ENCODE results near the gene CASP8. TPM values are rescaled to one million over a fixed set of nuclear protein-coding genes. Genes with fewer than 3 reads are reported as not detected.

Gene CASP8
- total and polyA plus RNA-seq, 7 experiments from 2014 or later, result 38.9 to 159 (median 93.2) TPM

DNA sequence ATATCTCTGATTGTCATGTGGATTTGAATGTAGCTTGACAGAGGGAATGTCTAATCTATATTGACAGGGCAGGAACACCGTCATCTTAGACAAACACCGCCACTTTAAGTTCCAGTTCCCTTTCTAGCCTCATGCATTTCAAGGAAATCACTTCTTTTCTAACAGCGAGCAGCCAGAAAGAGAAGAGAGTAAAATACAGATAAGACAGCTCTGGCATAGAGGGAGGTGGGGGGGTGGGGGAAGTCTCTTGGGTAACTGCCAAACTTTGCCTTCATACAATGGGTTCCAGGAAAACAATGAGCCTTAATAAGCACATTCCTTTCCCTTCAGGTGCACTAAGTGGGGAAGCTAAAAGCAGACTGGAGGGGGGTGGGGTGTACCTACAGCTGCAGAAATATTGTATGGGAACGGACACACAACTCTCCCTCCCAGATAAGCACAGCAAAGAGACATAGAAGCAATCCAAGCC is 40.2 kb upstream of the CASP8 start:
- DNase-seq (no peak), ATAC-seq (no peak)
- H3K27me3 Mint-ChIP-seq, result no peaks in the 10 kb centered on the region
- Histone ChIP-seq H3K9me3 (ENCODE audit: control insufficient read depth in 2 of 3, low read length in 3 of 3) (no peaks in the 10 kb centered on the region), H3K27ac (ENCODE audit: low read depth, low read length) (peak overlapping the region; percentile 62), H3K4me1 (ENCODE audit: control insufficient read depth in 2 of 2, insufficient read depth in 2 of 2, low read length in 2 of 2) (peaks cover 0 to 44% of the 10 kb centered on the region in 2 donors), H3K36me3 (ENCODE audit: control insufficient read depth in 2 of 3, insufficient read depth in 3 of 3, low read length in 3 of 3) (peaks cover 0 to 35% (median 9%) of the 10 kb centered on the region in 3 experiments), H3K4me3 (ENCODE audit: low read length) (no peak overlapping the region), H3K27me3 (ENCODE audit: control insufficient read depth in 2 of 2, insufficient read depth in 2 of 2, low read length in 2 of 2) (no peaks in the 10 kb centered on the region)
- H3K4me1 Mint-ChIP-seq, result peaks cover 28 to 78% (median 71%) of the 10 kb centered on the region in 7 donors
- CTCF ChIA-PET, result interaction anchor here (1.4 to 2.4 kb wide), 4 partner anchors 10 to 37 kb away, joined by 6 to 13 read pairs (median 6); partner anchors contain the start of gene CASP10
- peaks cover 4 to 42% (median 32%) of the 10 kb centered on the region in 5 donors for H3K36me3 Mint-ChIP-seq
- H3K27ac Mint-ChIP-seq, result peak overlapping the region; percentile 61 to 97 (median 90)
- H3K4me3 Mint-ChIP-seq, result peak overlapping the region; percentile 6 to 77 (median 42)
- intact Hi-C loops (cut with micrococcal nuclease), result loop anchor here in 1 of 2 donors (1.0 kb wide), 1 partner anchor 8 kb away; no protein-coding TSS in a partner anchor
- H3K9me3 Mint-ChIP-seq, result peaks cover 0 to 2% (median 0%) of the 10 kb centered on the region in 11 donors
- POLR2A ChIA-PET, result interaction anchor here (0.6 to 2.7 kb wide), 6 partner anchors 12 to 37 kb away, joined by 3 to 13 read pairs (median 4); partner anchors contain the start of gene CASP10

DNA sequence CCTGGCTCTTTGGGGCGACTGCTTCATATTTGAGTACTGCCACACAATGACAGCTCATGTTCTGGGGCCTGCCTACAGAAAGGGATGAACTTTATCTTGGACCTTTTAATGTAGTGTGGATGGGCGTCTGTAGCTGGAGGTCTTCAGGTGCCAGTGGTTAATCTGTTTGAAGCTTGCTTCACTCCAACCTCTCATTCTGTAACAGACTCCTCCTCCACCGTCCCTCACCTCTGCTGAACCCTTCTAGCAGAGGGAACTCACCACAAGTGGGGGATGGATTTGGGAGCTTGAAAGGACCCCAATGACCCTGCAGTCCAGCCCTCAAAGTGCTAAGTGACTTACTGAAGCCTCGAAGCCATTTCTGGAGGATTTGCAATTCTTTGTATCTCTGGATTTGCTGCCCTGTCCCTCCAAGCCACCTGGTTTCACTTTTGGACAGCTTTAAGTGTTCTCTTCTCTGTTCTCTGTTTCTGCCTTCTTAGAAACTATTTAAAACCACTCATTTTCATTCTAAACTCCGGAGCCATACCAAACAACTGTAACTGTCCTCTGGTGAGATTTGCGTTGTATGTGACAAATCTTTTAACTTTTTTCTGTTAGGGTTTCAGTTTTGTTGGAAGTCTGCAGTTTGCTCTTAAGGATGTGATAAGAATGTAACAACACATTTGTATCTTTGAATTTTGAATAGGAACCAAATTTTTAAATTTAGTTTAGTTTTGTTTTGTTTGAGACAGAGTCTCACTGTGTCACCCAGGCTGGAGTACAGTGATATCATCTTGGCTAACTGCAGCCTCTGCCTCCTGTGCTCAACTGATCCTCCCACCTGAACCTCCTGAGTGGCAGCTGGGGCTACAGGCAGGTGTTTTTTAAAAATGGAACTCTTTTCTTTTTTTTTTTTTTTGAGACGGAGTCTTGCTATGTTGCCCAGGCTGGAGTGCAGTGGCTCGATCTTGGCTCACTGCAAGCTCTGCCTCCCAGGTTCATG is 37.0 kb upstream of the CASP8 start:
- H3K27ac ChIP-seq (ENCODE audit: low read depth, low read length), result peak overlapping the region; percentile 58
- POLR2A ChIA-PET, result interaction anchor here (0.6 to 0.9 kb wide), 4 partner anchors 9 to 260 kb away, joined by 3 to 5 read pairs (median 3); partner anchors contain the start of gene ORC2

DNA sequence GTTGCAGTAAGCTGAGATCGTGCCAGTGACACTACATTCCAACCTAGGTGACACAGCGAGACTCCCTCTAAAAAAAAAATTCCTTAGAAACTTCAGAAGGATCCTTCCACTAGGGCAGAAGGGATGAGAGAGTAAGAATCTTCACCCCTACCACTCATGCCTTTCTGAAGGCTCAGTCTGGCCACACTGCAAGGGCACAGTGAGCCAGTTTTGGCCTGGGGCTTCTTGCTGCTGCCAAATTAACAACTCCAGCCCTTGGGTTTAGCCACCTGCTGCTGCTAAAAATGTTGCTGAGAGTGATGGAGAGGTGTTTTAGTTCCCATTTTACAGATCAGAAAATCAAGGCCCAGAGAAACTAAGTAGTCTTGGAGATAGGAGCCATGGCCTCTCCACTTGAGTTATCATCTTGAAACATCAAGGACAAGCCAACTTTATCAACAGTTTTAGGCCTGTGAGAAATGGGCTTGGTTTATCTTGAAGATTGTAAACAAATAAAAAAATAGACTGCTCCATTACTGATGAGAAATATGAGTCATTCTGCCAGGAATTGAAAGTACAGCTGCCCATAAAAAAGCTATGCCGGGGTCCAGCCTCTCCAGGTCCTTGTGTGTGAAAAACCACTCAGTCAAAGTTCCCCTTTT is 31.9 kb upstream of the CASP8 start:
- no peak overlapping the region for H3K4me3 ChIP-seq (ENCODE audit: low read length)
- ATAC-seq (no peak), DNase-seq (no peak)
- no peaks in the 10 kb centered on the region for H3K27me3 ChIP-seq (ENCODE audit: control insufficient read depth in 2 of 2, insufficient read depth in 2 of 2, low read length in 2 of 2)
- H3K27me3 Mint-ChIP-seq, result no peaks in the 10 kb centered on the region
- H3K36me3 Mint-ChIP-seq, result peaks cover 0 to 8% (median 0%) of the 10 kb centered on the region in 5 donors
- ChIA-PET POLR2A (interaction anchor here (1.1 to 3.8 kb wide), 3 partner anchors 45 to 112 kb away, joined by 4 to 22 read pairs (median 4); partner anchors contain the start of genes CASP10 and CFLAR), CTCF (interaction anchor here (2.2 kb wide), 1 partner anchor 45 kb away, joined by 16 read pairs; the partner anchor contains the start of gene CASP10)
- peak overlapping the region; percentile 15 for H3K27ac ChIP-seq (ENCODE audit: low read depth, low read length)
- intact Hi-C loops (cut with micrococcal nuclease), result no loop called here
- H3K9me3 ChIP-seq (ENCODE audit: control insufficient read depth in 2 of 3, low read length in 3 of 3), result no peaks in the 10 kb centered on the region
- peaks cover 0 to 4% (median 0%) of the 10 kb centered on the region in 11 donors for H3K9me3 Mint-ChIP-seq
- H3K4me3 Mint-ChIP-seq, result peak overlapping the region in 7 of 10 donors; percentile 25 to 75 (median 70)
- H3K4me1 ChIP-seq (ENCODE audit: control insufficient read depth in 2 of 2, insufficient read depth in 2 of 2, low read length in 2 of 2), result peaks cover 13 to 29% of the 10 kb centered on the region in 2 donors
- H3K36me3 ChIP-seq (ENCODE audit: control insufficient read depth in 2 of 3, insufficient read depth in 3 of 3, low read length in 3 of 3), result no peaks in the 10 kb centered on the region
- H3K4me1 Mint-ChIP-seq, result peaks cover 15 to 80% (median 66%) of the 10 kb centered on the region in 7 donors
- H3K27ac Mint-ChIP-seq, result peak overlapping the region; percentile 81 to 96 (median 90)

More for the DNA sequence above, 37.0 kb upstream of the CASP8 start:
- intact Hi-C loops (cut with micrococcal nuclease), result no loop called here
- Mint-ChIP-seq H3K4me3 (peak overlapping the region in 9 of 10 donors; percentile 2 to 81 (median 56)), H3K27me3 (no peaks in the 10 kb centered on the region), H3K36me3 (peaks cover 0 to 30% (median 9%) of the 10 kb centered on the region in 5 donors), H3K4me1 (peaks cover 22 to 83% (median 76%) of the 10 kb centered on the region in 7 donors), H3K9me3 (peaks cover 0 to 2% (median 0%) of the 10 kb centered on the region in 11 donors), H3K27ac (peak overlapping the region; percentile 71 to 97 (median 88))
- ATAC-seq (peak; percentile 24), DNase-seq (no peak)
- H3K9me3 ChIP-seq (ENCODE audit: control insufficient read depth in 2 of 3, low read length in 3 of 3), result no peaks in the 10 kb centered on the region
- H3K4me1 ChIP-seq (ENCODE audit: control insufficient read depth in 2 of 2, insufficient read depth in 2 of 2, low read length in 2 of 2), result peaks cover 0 to 37% of the 10 kb centered on the region in 2 donors
- no peak overlapping the region for H3K4me3 ChIP-seq (ENCODE audit: low read length)
- peaks cover 0 to 13% (median 0%) of the 10 kb centered on the region in 3 experiments for H3K36me3 ChIP-seq (ENCODE audit: control insufficient read depth in 2 of 3, insufficient read depth in 3 of 3, low read length in 3 of 3)
- H3K27me3 ChIP-seq (ENCODE audit: control insufficient read depth in 2 of 2, insufficient read depth in 2 of 2, low read length in 2 of 2), result no peaks in the 10 kb centered on the region
- CTCF ChIA-PET, result interaction anchor here (1.4 to 3.1 kb wide), 3 partner anchors 9 to 41 kb away, joined by 3 to 15 read pairs (median 10); partner anchors contain the start of gene CASP10

DNA sequence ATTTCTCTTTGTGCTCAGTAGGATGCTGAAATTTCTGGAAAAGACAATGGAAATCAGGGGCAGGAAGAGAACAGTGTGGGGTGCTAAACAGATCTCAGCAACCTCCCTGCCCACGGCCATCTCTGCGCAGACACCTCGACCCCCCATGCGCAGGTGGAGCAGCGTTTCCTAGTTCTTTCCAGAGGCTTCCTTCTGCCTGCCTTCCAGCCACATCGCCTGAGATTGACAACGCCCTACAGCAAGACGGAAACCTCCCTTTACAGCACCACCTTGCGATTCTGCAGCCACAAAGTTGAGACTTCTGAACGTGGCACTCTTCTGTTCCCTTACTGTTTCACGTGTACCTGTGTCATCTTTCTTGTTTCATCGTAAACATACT is 31.4 kb upstream of the CASP8 start:
- Mint-ChIP-seq H3K27ac (peak overlapping the region; percentile 81 to 96 (median 90)), H3K4me1 (peaks cover 12 to 78% (median 63%) of the 10 kb centered on the region in 7 donors), H3K36me3 (peaks cover 0 to 9% (median 0%) of the 10 kb centered on the region in 5 donors), H3K4me3 (peak overlapping the region; percentile 25 to 75 (median 70)), H3K9me3 (peaks cover 0 to 4% (median 0%) of the 10 kb centered on the region in 11 donors), H3K27me3 (no peaks in the 10 kb centered on the region)
- Histone ChIP-seq H3K27me3 (ENCODE audit: control insufficient read depth in 2 of 2, insufficient read depth in 2 of 2, low read length in 2 of 2) (no peaks in the 10 kb centered on the region), H3K36me3 (ENCODE audit: control insufficient read depth in 2 of 3, insufficient read depth in 3 of 3, low read length in 3 of 3) (no peaks in the 10 kb centered on the region), H3K4me1 (ENCODE audit: control insufficient read depth in 2 of 2, insufficient read depth in 2 of 2, low read length in 2 of 2) (peaks cover 13 to 24% of the 10 kb centered on the region in 2 donors), H3K9me3 (ENCODE audit: control insufficient read depth in 2 of 3, low read length in 3 of 3) (no peaks in the 10 kb centered on the region), H3K27ac (ENCODE audit: low read depth, low read length) (peak overlapping the region; percentile 15), H3K4me3 (ENCODE audit: low read length) (no peak overlapping the region)
- ChIA-PET CTCF (interaction anchor here (1.8 to 2.2 kb wide), 2 partner anchors 8 to 46 kb away, joined by 6 to 16 read pairs; partner anchors contain the start of gene CASP10), POLR2A (interaction anchor here (1.0 to 3.8 kb wide), 5 partner anchors 33 to 113 kb away, joined by 3 to 22 read pairs (median 4); partner anchors contain the start of genes CASP10 and CFLAR)
- DNase-seq (peak in 1 of 9 donors; percentile 11), ATAC-seq (no peak)
- intact Hi-C loops (cut with micrococcal nuclease), result no loop called here

DNA sequence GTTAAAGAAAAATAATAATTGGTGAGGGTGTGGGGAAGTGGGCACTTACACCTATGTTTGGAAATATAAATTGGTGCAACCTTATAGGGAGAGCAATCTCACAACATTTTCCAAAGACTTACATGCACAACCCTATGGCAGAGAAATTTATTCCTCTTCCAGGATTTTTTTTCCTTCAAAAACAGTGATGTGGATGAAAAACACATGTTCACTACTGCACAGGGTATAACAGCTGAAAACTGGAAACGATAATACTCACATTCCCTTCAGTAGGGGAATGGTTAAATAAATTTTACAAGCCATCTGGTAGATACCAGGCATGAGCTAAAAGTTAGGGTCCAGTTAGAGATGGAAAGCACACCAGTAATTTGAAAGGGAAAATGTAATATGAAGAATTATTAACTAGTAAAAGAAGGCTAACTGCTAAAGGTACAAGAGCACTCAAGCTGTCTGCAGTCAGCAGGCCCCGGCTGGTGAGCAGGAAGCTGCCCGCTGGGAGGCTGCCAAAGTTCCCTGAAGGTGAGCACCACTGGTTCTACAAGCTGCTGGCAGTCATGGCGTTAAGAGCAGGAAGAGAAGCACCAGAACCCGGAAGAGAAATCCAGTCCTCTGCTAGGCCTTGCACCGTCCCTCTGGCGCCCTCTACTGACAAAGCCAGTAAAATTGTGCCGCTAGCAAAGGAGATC is 28.4 kb upstream of the CASP8 start:
- peak; percentile 79 for ATAC-seq

More for the DNA sequence above, 28.4 kb upstream of the CASP8 start:
- POLR2A ChIA-PET, result interaction anchor here (0.5 to 4.5 kb wide), 33 partner anchors 9 to 419 kb away, joined by 3 to 90 read pairs (median 5); partner anchors contain the start of genes CASP10, CASP8, CFLAR and CLK1
- H3K27me3 Mint-ChIP-seq, result no peaks in the 10 kb centered on the region
- H3K4me3 ChIP-seq (ENCODE audit: low read length), result peak overlapping the region; percentile 70
- intact Hi-C loops (cut with micrococcal nuclease), result loop anchor here (1.0 to 10.0 kb wide), 16 partner anchors 20 to 1683 kb away; partner anchors contain the start of genes CASP10 (in 2 of the 2), NIF3L1 (in 2 of the 2), PPIL3 (in 2 of the 2) and ALS2 (in 1 of the 2)
- no peak overlapping the region for H3K27ac ChIP-seq (ENCODE audit: low read depth, low read length)
- CTCF ChIA-PET, result interaction anchor here (0.7 to 4.6 kb wide), 44 partner anchors 8 to 947 kb away, joined by 3 to 140 read pairs (median 6); partner anchors contain the start of genes CASP10, CASP8, CFLAR and CLK1
- H3K9me3 Mint-ChIP-seq, result peaks cover 0 to 3% (median 0%) of the 10 kb centered on the region in 11 donors
- peak overlapping the region; percentile 66 to 99 (median 96) for H3K4me3 Mint-ChIP-seq
- peak; percentile 75 to 95 (median 91) for DNase-seq
- peaks cover 28 to 77% (median 67%) of the 10 kb centered on the region in 7 donors for H3K4me1 Mint-ChIP-seq
- H3K36me3 Mint-ChIP-seq, result peaks cover 0 to 17% (median 5%) of the 10 kb centered on the region in 5 donors
- H3K27ac Mint-ChIP-seq, result peak overlapping the region; percentile 85 to 98 (median 95)
- H3K36me3 ChIP-seq (ENCODE audit: control insufficient read depth in 2 of 3, insufficient read depth in 3 of 3, low read length in 3 of 3), result no peaks in the 10 kb centered on the region
- peaks cover 27 to 32% of the 10 kb centered on the region in 2 donors for H3K4me1 ChIP-seq (ENCODE audit: control insufficient read depth in 2 of 2, insufficient read depth in 2 of 2, low read length in 2 of 2)
- no peaks in the 10 kb centered on the region for H3K9me3 ChIP-seq (ENCODE audit: control insufficient read depth in 2 of 3, low read length in 3 of 3)
- H3K27me3 ChIP-seq (ENCODE audit: control insufficient read depth in 2 of 2, insufficient read depth in 2 of 2, low read length in 2 of 2), result no peaks in the 10 kb centered on the region

Measured in naive thymus-derived CD4-positive, alpha-beta T cell (primary cell).